A549 (cell line): ENCODE measurements around the gene BSPRY. TPM values are rescaled to one million over a fixed set of nuclear protein-coding genes. Genes with fewer than 3 reads are reported as not detected.

Experiments
- ATAC-seq, 2 experiments: fragments of 200-7000 bp in 1 of 2; fragments of >200 bp in 1 of 2; cut with Nextera tagmentation in 1 of 2; cut with Tn5 transposase in 1 of 2; 3 replicates each; pipeline versions ENCODE4 v1.8.0 to v1.9.1; 2018 to 2020; ENCODE audit warnings: mild to moderate bottlenecking in 1 of 2, moderate library complexity in 1 of 2
- CTCF ChIA-PET: fragments of 300-600 bp; sonication (Branson Sonifier 250); formaldehyde crosslinking; extraction: SDS; loops from one replicate; lab custom pipeline; 2021; ENCODE audit warnings: antibody characterized with exemption, inconsistent platforms; lab: Yijun Ruan, JAX
- POLR2A ChIA-PET: fragments of 350-600 bp; formaldehyde crosslinking; extraction: SDS; loops from one replicate; lab custom pipeline; 2021; ENCODE audit warnings: antibody characterized with exemption, inconsistent platforms; lab: Yijun Ruan, JAX
- DNase-seq, 2 experiments: peaks; one replicate each; pipeline versions ENCODE4 v3.0.0 to v3.0.0-alpha.2; 2011 to 2016; ENCODE audit warnings: low read depth in 1 of 2, low spot score in 1 of 2
- FAIRE-seq: peaks from 2 replicates; lab custom pipeline; 2011; peaks lifted over from hg19 to GRCh38; lab: Jason Lieb, UNC
- H3K27ac ChIP-seq, 2 experiments: fragments of >200 bp; sonication (Bioruptor Twin); formaldehyde crosslinking; 3 replicates each; pipeline ENCODE4 v1.5.1; 2016 to 2017
- H3K4me1 ChIP-seq: fragments of >200 bp; sonication (Bioruptor Twin); formaldehyde crosslinking; 3 replicates; pipeline ENCODE4 v1.6.1; 2016
- H3K4me2 ChIP-seq: fragments of >200 bp; sonication (Bioruptor Twin); formaldehyde crosslinking; 3 replicates; pipeline ENCODE4 v1.6.1; 2016
- H3K4me3 ChIP-seq: fragments of >200 bp; sonication (Bioruptor Twin); formaldehyde crosslinking; 3 replicates; pipeline ENCODE4 v1.5.1; 2016
- H3K9me3 ChIP-seq: fragments of >200 bp; sonication (Bioruptor Twin); formaldehyde crosslinking; 3 replicates; pipeline ENCODE4 v1.6.1; 2016
- CHD2 ChIP-seq: fragments of 150-350 bp; IDR thresholded peaks from 2 replicates; pipeline ENCODE4 v1.6.1; 2014; ENCODE audit warnings: low read length; ENCODE audit not compliant: partially characterized antibody
- CHD4 ChIP-seq: fragments of 200-600 bp; sonication (generic); IDR thresholded peaks from 2 replicates; pipeline ENCODE4 v1.6.1; 2016; ENCODE audit warnings: antibody characterized with exemption, mild to moderate bottlenecking, borderline replicate concordance
- EHMT2 ChIP-seq: fragments of 200-600 bp; sonication (generic); IDR thresholded peaks from 2 replicates; pipeline ENCODE4 v1.6.1; 2016; ENCODE audit warnings: antibody characterized with exemption, low read depth, mild to moderate bottlenecking, moderate library complexity
- FOSB ChIP-seq: fragments of 250-450 bp; sonication (Bioruptor Pico); IDR thresholded peaks from 2 replicates; pipeline ENCODE4 v1.5.0; 2020; ENCODE audit warnings: mild to moderate bottlenecking, moderate library complexity
- FOXS1 ChIP-seq: fragments of 250-450 bp; sonication (Bioruptor Pico); IDR thresholded peaks from 2 replicates; pipeline ENCODE4 v1.5.0; 2020; ENCODE audit warnings: mild to moderate bottlenecking, moderate library complexity
- HOXB13 ChIP-seq: fragments of 250-450 bp; sonication (Bioruptor Pico); IDR thresholded peaks from 2 replicates; pipeline ENCODE4 v1.5.0; 2020; ENCODE audit warnings: low read depth, mild to moderate bottlenecking, moderate library complexity
- JUN ChIP-seq, 2 experiments: fragments of >200 bp; sonication (Bioruptor Twin); formaldehyde crosslinking; IDR thresholded peaks; 2 replicates in 1 of 2; 3 replicates in 1 of 2; pipeline ENCODE4 v1.6.1; 2016 to 2017
- KDM1A ChIP-seq: fragments of 200-600 bp; sonication (generic); IDR thresholded peaks from 2 replicates; pipeline ENCODE4 v1.6.1; 2016; ENCODE audit warnings: low read depth, mild to moderate bottlenecking
- MAFK ChIP-seq: fragments of 450-650 bp; IDR thresholded peaks from 2 replicates; pipeline ENCODE4 v1.6.1; 2014; ENCODE audit not compliant: partially characterized antibody
- NFE2L2 ChIP-seq: fragments of 150-350 bp; conservative IDR thresholded peaks from 2 replicates; pipeline ENCODE4 v1.6.1; 2014; ENCODE audit warnings: low read length
- PHF8 ChIP-seq: fragments of 200-600 bp; sonication (generic); IDR thresholded peaks from 2 replicates; pipeline ENCODE4 v1.6.1; 2016; ENCODE audit warnings: low read depth, mild to moderate bottlenecking, antibody characterized with exemption, moderate library complexity, borderline replicate concordance
- RARB ChIP-seq: fragments of 250-450 bp; sonication (Bioruptor Pico); IDR thresholded peaks from 2 replicates; pipeline ENCODE4 v1.8.0; 2021; ENCODE audit warnings: mild to moderate bottlenecking, moderate library complexity
- RFX5 ChIP-seq: fragments of 450-650 bp; IDR thresholded peaks from 2 replicates; pipeline ENCODE4 v1.7.1; 2014; ENCODE audit warnings: antibody characterized with exemption, mild to moderate bottlenecking, moderate library complexity
- ZC3H11A ChIP-seq: fragments of 450-650 bp; IDR thresholded peaks from 2 replicates; pipeline ENCODE4 v1.6.1; 2014; ENCODE audit warnings: antibody characterized with exemption, mild to moderate bottlenecking
- ZFP36 ChIP-seq: fragments of 450-650 bp; IDR thresholded peaks from 2 replicates; pipeline ENCODE4 v1.6.1; 2014; ENCODE audit warnings: borderline replicate concordance; ENCODE audit not compliant: partially characterized antibody
- WGBS: methylation state at CpG from one replicate; pipeline ENCODE4 v1.1.6; 2017; ENCODE audit errors: missing lambda C conversion rate; 5-methylcytosine and 5-hydroxymethylcytosine counted together
- polyA plus RNA-seq, 4 experiments: library from polyadenylated mRNA; depleted of rRNA in 3 of 4; stranded (reverse); fragments of >200 nt; fragmentation: RNase III in 1 of 4; extraction: RNeasy Plus Mini Kit Qiagen cat#74134 plus additional on column Dnase treatment in 1 of 4; gene quantifications; 2 replicates in 3 of 4; 3 replicates in 1 of 4; pipeline ENCODE4 v1.2.3, GENCODE V29; 2011 to 2017
- TF ChIP-seq, protein P1 (sequence below): fragments of 200-600 bp; sonication (generic); IDR thresholded peaks from 2 replicates; pipeline ENCODE4 v1.6.1; 2016; ENCODE audit warnings: antibody characterized with exemption, mild to moderate bottlenecking, moderate library complexity
- TF ChIP-seq, protein P2 (sequence below): fragments of >200 bp; sonication (Bioruptor Twin); formaldehyde crosslinking; IDR thresholded peaks from 3 replicates; pipeline ENCODE4 v1.5.1; 2016
- TF ChIP-seq, protein P3 (sequence below): IDR thresholded peaks from 2 replicates; pipeline ENCODE4 v1.6.1; 2012; ENCODE audit warnings: low read depth, borderline replicate concordance
- TF ChIP-seq, protein P4 (sequence below): IDR thresholded peaks from 2 replicates; pipeline ENCODE4 v1.6.1; 2012
- TF ChIP-seq, protein P5 (sequence below): fragments of 250-450 bp; sonication (Bioruptor Pico); IDR thresholded peaks from 2 replicates; pipeline ENCODE4 v1.5.0; 2020; ENCODE audit warnings: low read depth, mild to moderate bottlenecking, moderate library complexity
- TF ChIP-seq, protein P6 (sequence below): fragments of >200 bp; sonication (Bioruptor Twin); formaldehyde crosslinking; IDR thresholded peaks from 3 replicates; pipeline ENCODE4 v1.6.1; 2016

The BSPRY gene
- polyA plus RNA-seq, 2 of the 4 experiments (the other 2 are of a cell fraction), result 0.05 to 0.06 TPM

DNA sequence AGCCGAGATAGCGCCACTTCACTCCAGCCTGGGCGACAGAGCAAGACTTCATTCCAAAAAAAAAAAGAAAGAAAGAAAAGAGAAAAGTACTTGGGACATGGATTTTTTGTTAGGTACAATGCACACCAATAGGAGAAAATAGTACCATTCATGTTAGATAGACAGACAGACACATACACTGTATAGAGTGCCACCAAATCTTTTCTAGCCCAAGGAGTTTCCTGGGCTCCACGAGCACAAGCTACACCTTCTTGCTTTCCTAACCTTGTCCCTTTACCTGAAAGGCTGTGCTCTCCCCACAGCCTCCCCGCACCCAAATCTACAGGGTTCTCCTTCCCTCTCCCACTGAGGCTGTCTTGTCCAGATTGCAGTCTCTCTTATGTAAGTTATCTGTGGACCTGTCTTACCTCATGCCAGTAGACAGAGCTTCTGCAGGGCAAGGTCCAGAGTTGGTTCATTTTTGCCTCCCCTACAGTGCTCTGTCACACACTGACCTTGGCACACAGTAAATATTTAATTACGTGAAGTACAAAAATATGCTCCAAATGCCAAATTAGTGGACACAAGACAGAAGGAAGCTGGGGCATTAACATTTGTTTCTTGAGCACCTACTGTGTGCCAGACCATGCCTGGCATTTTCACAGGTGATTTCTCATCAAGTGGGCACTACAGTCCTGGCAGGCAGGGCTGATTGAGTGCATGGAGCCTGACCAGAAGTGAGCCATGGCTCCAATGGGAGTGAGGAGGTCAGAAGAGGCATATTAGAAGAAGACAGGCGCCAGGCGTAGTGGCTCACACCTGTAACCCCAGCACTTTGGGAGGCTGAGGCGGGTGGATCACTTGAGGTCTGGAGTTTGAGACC lies 45.9 kb downstream of the BSPRY start:
- H3K4me1 ChIP-seq, result peaks cover 3% of the 10 kb centered on the region; the same call in 1 of the 3 replicates
- DNase-seq, result no peak
- WGBS, result 92% methylated on average over 9 of the region's 9 CpGs
- H3K27ac ChIP-seq, result no peak overlapping the region
- POLR2A ChIA-PET, result no interaction called here
- no peak for TF ChIP-seq RFX5
- TF ChIP-seq, protein P1, sequence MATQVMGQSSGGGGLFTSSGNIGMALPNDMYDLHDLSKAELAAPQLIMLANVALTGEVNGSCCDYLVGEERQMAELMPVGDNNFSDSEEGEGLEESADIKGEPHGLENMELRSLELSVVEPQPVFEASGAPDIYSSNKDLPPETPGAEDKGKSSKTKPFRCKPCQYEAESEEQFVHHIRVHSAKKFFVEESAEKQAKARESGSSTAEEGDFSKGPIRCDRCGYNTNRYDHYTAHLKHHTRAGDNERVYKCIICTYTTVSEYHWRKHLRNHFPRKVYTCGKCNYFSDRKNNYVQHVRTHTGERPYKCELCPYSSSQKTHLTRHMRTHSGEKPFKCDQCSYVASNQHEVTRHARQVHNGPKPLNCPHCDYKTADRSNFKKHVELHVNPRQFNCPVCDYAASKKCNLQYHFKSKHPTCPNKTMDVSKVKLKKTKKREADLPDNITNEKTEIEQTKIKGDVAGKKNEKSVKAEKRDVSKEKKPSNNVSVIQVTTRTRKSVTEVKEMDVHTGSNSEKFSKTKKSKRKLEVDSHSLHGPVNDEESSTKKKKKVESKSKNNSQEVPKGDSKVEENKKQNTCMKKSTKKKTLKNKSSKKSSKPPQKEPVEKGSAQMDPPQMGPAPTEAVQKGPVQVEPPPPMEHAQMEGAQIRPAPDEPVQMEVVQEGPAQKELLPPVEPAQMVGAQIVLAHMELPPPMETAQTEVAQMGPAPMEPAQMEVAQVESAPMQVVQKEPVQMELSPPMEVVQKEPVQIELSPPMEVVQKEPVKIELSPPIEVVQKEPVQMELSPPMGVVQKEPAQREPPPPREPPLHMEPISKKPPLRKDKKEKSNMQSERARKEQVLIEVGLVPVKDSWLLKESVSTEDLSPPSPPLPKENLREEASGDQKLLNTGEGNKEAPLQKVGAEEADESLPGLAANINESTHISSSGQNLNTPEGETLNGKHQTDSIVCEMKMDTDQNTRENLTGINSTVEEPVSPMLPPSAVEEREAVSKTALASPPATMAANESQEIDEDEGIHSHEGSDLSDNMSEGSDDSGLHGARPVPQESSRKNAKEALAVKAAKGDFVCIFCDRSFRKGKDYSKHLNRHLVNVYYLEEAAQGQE, result no peak
- TF ChIP-seq, protein P2, sequence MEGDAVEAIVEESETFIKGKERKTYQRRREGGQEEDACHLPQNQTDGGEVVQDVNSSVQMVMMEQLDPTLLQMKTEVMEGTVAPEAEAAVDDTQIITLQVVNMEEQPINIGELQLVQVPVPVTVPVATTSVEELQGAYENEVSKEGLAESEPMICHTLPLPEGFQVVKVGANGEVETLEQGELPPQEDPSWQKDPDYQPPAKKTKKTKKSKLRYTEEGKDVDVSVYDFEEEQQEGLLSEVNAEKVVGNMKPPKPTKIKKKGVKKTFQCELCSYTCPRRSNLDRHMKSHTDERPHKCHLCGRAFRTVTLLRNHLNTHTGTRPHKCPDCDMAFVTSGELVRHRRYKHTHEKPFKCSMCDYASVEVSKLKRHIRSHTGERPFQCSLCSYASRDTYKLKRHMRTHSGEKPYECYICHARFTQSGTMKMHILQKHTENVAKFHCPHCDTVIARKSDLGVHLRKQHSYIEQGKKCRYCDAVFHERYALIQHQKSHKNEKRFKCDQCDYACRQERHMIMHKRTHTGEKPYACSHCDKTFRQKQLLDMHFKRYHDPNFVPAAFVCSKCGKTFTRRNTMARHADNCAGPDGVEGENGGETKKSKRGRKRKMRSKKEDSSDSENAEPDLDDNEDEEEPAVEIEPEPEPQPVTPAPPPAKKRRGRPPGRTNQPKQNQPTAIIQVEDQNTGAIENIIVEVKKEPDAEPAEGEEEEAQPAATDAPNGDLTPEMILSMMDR, result no peak
- TF ChIP-seq EHMT2, result no peak
- no peak for TF ChIP-seq MAFK
- TF ChIP-seq FOSB, result no peak
- no peak for TF ChIP-seq ZC3H11A
- TF ChIP-seq, all 56 proteins: peak for 0
- no peak for FAIRE-seq
- CTCF ChIA-PET, result interaction anchor here (1.4 kb wide), 1 partner anchor 85 kb away, joined by 5 read pairs; no protein-coding TSS in a partner anchor
- ATAC-seq, result no peak
- no peak overlapping the region for H3K4me3 ChIP-seq
- no peaks in the 10 kb centered on the region for H3K9me3 ChIP-seq
- H3K4me2 ChIP-seq, result no peak overlapping the region

DNA sequence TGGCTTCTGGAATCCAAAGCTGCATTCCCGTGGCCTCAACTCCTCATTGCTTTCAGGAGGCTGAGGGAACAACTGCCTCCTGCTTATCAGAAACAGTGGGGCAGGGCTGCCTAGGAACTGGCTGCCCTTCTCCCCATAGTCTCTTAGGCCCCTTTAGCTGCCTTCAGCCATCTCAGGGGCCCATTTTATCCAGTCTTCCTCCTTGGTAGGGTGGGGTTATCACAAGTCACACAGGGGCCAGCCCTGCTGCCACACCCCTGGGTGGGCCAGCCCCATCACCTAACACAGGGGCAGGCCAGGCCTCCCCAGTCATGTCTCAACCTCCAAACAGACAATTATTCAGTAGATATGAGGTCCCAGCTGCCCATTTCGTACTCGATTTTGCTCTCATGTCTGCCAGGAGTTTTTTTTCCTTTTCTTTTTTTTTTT lies 47.9 kb downstream of the BSPRY start:
- WGBS, result 66% methylated on average over 3 of the region's 3 CpGs
- Histone ChIP-seq H3K27ac (no peak overlapping the region), H3K9me3 (no peaks in the 10 kb centered on the region), H3K4me3 (no peak overlapping the region)
- FAIRE-seq, result no peak
- POLR2A ChIA-PET, result no interaction called here
- DNase-seq, result no peak
- CTCF ChIA-PET, result interaction anchor here (1.3 to 7.3 kb wide), 4 partner anchors 13 to 260 kb away, joined by 6 to 56 read pairs (median 32); partner anchors contain the start of genes CDC26 and PRPF4
- TF ChIP-seq, protein P3, sequence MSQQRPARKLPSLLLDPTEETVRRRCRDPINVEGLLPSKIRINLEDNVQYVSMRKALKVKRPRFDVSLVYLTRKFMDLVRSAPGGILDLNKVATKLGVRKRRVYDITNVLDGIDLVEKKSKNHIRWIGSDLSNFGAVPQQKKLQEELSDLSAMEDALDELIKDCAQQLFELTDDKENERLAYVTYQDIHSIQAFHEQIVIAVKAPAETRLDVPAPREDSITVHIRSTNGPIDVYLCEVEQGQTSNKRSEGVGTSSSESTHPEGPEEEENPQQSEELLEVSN, result no peak
- no peak for TF ChIP-seq FOXS1
- no peak for TF ChIP-seq HOXB13 (CRISPR knock-in tag)
- TF ChIP-seq, protein P4, sequence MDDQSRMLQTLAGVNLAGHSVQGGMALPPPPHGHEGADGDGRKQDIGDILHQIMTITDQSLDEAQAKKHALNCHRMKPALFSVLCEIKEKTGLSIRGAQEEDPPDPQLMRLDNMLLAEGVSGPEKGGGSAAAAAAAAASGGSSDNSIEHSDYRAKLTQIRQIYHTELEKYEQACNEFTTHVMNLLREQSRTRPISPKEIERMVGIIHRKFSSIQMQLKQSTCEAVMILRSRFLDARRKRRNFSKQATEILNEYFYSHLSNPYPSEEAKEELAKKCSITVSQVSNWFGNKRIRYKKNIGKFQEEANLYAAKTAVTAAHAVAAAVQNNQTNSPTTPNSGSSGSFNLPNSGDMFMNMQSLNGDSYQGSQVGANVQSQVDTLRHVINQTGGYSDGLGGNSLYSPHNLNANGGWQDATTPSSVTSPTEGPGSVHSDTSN, result no peak
- no peak for TF ChIP-seq CHD2
- TF ChIP-seq PHF8, result no peak
- no peak for TF ChIP-seq RARB (CRISPR knock-in tag)
- no peak for TF ChIP-seq CHD4
- TF ChIP-seq ZC3H11A, result no peak
- TF ChIP-seq, protein P5, sequence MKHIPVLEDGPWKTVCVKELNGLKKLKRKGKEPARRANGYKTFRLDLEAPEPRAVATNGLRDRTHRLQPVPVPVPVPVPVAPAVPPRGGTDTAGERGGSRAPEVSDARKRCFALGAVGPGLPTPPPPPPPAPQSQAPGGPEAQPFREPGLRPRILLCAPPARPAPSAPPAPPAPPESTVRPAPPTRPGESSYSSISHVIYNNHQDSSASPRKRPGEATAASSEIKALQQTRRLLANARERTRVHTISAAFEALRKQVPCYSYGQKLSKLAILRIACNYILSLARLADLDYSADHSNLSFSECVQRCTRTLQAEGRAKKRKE (CRISPR knock-in tag), result no peak
- TF ChIP-seq ZFP36, result no peak
- TF ChIP-seq JUN (IDR thresholded peaks at IDR 0.05), result no peak
- TF ChIP-seq, protein P1, result no peak
- TF ChIP-seq KDM1A, result no peak
- TF ChIP-seq, protein P6, sequence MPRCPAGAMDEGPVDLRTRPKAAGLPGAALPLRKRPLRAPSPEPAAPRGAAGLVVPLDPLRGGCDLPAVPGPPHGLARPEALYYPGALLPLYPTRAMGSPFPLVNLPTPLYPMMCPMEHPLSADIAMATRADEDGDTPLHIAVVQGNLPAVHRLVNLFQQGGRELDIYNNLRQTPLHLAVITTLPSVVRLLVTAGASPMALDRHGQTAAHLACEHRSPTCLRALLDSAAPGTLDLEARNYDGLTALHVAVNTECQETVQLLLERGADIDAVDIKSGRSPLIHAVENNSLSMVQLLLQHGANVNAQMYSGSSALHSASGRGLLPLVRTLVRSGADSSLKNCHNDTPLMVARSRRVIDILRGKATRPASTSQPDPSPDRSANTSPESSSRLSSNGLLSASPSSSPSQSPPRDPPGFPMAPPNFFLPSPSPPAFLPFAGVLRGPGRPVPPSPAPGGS, result no peak
- TF ChIP-seq RFX5, result no peak
- TF ChIP-seq NFE2L2, result no peak
- TF ChIP-seq, all 56 proteins: peak for 0
- no peak overlapping the region for H3K4me2 ChIP-seq
- ATAC-seq, result no peak
- H3K4me1 ChIP-seq, result peaks cover 10% of the 10 kb centered on the region; the same call in 1 of the 3 replicates
